ENCODE data around the gene EXOSC2. TPM values are rescaled to one million over a fixed set of nuclear protein-coding genes. Genes with fewer than 3 reads are reported as not detected.

The EXOSC2 gene
- total and polyA plus RNA-seq, 2 of the 13 experiments (the other 11 are each of a cell fraction or from before 2014, with no cell fraction given), result 27.5 to 63.8 TPM

DNA sequence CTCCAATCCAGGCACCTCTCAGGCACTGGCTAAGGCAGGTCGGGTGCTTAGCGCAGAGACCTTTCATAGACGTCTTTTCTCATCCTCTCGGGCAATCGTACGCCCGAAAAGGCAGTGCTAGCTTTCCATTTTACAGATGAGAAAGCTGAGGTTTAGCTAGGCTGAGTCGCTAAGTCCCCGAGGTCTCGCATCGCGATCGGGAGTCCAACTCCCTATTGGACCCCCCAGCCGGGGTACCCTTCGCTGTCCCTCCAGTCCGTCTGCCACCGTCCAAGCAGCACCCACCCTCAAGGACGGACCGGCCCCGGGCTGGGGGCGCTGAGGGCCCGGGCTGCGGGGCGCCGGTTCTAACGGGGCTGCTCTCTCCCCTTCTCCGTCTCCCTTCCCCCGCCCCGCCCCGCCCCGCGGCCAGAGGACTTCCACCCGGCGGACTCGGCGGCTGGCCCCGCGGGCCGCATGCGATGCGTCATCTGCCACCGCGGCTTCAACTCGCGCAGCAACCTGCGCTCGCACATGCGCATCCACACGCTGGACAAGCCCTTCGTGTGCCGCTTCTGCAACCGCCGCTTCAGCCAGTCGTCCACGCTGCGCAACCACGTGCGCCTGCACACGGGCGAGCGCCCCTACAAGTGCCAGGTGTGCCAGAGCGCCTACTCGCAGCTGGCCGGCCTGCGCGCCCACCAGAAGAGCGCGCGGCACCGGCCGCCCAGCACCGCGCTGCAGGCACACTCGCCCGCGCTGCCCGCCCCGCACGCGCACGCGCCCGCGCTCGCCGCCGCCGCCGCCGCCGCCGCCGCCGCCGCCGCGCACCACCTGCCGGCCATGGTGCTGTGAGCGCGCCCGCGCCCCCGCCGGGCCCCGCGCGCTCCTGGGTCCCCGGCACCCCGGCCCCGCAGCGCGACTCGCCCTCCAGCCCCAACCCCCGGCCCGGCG, 12.5 kb upstream of the EXOSC2 start (continued):
- TF ChIP-seq, protein P1, sequence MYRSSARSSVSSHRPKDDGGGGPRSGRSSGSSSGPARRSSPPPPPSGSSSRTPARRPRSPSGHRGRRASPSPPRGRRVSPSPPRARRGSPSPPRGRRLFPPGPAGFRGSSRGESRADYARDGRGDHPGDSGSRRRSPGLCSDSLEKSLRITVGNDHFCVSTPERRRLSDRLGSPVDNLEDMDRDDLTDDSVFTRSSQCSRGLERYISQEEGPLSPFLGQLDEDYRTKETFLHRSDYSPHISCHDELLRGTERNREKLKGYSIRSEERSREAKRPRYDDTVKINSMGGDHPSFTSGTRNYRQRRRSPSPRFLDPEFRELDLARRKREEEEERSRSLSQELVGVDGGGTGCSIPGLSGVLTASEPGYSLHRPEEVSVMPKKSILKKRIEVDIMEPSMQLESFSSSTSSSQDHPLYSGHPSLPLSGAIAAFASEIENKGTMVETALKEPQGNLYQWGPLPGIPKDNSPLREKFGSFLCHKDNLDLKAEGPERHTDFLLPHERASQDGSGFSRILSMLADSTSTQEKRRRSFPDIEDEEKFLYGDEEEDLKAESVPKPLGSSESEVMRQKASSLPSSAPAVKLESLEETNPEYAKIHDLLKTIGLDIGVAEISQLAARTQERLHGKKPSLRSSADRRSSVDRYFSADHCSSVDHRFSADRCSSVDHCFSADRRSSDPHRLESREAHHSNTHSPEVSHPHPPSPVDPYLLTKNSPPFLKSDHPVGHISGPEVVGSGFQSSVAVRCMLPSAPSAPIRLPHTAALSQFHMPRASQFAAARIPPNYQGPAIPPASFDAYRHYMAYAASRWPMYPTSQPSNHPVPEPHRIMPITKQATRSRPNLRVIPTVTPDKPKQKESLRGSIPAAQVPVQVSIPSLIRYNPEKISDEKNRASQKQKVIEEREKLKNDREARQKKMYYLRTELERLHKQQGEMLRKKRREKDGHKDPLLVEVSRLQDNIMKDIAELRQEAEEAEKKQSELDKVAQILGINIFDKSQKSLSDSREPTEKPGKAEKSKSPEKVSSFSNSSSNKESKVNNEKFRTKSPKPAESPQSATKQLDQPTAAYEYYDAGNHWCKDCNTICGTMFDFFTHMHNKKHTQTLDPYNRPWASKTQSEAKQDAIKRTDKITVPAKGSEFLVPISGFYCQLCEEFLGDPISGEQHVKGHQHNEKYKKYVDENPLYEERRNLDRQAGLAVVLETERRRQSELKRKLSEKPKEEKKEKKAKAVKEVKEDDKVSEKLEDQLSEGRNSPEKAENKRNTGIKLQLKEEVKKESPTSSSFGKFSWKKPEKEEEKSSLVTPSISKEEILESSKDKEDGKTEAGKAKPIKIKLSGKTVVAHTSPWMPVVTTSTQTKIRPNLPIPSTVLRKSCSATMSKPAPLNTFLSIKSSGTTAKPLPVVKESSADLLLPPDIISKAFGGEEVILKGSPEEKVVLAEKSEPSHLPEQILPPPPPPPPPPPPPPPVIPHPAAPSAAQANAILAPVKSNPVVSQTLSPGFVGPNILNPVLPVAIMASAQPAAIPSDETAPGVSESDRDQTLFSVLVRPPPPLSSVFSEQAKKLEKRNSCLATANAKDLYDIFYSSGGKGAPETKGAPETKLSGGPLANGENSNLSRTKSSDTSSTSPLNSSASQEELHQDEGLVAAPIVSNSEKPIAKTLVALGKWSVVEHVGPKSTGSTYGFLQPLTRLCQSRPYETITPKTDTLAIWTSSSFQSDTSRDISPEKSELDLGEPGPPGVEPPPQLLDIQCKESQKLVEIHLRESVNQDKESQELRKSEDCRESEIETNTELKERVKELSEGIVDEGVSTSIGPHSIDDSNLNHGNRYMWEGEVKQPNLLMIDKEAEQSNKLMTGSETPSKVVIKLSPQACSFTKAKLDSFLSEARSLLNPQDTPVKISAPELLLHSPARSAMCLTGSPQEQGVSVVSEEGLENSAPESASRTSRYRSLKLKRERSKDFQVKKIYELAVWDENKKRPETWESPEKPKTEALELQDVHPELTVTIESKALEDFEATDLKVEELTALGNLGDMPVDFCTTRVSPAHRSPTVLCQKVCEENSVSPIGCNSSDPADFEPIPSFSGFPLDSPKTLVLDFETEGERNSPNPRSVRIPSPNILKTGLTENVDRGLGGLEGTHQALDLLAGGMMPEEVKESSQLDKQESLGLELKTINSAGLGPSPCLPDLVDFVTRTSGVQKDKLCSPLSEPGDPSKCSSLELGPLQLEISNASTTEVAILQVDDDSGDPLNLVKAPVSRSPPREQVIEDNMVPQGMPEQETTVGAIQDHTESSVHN (CRISPR knock-in tag; IDR thresholded peaks at IDR 0.05), result peak; percentile 60; the same call in 1 of the 2 replicates
- TF ChIP-seq ZNF235 (CRISPR knock-in tag; IDR thresholded peaks at IDR 0.05; ENCODE audit: borderline replicate concordance), result no peak; the same call in 1 of the 2 replicates
- TF ChIP-seq NFE2L1 (CRISPR knock-in tag; IDR thresholded peaks at IDR 0.05; ENCODE audit: borderline replicate concordance), result no peak
- no peak for TF ChIP-seq RFXANK (CRISPR knock-in tag; IDR thresholded peaks at IDR 0.05)
- TF ChIP-seq, protein P2, sequence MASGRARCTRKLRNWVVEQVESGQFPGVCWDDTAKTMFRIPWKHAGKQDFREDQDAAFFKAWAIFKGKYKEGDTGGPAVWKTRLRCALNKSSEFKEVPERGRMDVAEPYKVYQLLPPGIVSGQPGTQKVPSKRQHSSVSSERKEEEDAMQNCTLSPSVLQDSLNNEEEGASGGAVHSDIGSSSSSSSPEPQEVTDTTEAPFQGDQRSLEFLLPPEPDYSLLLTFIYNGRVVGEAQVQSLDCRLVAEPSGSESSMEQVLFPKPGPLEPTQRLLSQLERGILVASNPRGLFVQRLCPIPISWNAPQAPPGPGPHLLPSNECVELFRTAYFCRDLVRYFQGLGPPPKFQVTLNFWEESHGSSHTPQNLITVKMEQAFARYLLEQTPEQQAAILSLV (CRISPR knock-in tag; IDR thresholded peaks at IDR 0.05; ENCODE audit: borderline replicate concordance), result peak; percentile 72; the same call in 1 of the 2 replicates
- TF ChIP-seq, protein P3, sequence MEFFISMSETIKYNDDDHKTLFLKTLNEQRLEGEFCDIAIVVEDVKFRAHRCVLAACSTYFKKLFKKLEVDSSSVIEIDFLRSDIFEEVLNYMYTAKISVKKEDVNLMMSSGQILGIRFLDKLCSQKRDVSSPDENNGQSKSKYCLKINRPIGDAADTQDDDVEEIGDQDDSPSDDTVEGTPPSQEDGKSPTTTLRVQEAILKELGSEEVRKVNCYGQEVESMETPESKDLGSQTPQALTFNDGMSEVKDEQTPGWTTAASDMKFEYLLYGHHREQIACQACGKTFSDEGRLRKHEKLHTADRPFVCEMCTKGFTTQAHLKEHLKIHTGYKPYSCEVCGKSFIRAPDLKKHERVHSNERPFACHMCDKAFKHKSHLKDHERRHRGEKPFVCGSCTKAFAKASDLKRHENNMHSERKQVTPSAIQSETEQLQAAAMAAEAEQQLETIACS (CRISPR knock-in tag; IDR thresholded peaks at IDR 0.05), result peak; percentile 93
- 0 out of 2 replicates have a peak, but pooled peaks have one; percentile 29 for TF ChIP-seq ESRRA (CRISPR knock-in tag; IDR thresholded peaks at IDR 0.05; ENCODE audit: low read depth)
- TF ChIP-seq SOX13 (IDR thresholded peaks at IDR 0.05), result no peak
- no peak for TF ChIP-seq SOX13 (CRISPR knock-in tag; conservative IDR thresholded peaks at IDR 0.05 in 1 of 2, IDR thresholded peaks at IDR 0.05 in 1 of 2)
- TF ChIP-seq ZNF552 (CRISPR knock-in tag; IDR thresholded peaks at IDR 0.05; ENCODE audit: borderline replicate concordance), result peak; percentile 72; the same call in 1 of the 2 replicates
- TF ChIP-seq HIVEP1 (CRISPR knock-in tag; IDR thresholded peaks at IDR 0.05), result peak; percentile 77
- TF ChIP-seq, protein P4, sequence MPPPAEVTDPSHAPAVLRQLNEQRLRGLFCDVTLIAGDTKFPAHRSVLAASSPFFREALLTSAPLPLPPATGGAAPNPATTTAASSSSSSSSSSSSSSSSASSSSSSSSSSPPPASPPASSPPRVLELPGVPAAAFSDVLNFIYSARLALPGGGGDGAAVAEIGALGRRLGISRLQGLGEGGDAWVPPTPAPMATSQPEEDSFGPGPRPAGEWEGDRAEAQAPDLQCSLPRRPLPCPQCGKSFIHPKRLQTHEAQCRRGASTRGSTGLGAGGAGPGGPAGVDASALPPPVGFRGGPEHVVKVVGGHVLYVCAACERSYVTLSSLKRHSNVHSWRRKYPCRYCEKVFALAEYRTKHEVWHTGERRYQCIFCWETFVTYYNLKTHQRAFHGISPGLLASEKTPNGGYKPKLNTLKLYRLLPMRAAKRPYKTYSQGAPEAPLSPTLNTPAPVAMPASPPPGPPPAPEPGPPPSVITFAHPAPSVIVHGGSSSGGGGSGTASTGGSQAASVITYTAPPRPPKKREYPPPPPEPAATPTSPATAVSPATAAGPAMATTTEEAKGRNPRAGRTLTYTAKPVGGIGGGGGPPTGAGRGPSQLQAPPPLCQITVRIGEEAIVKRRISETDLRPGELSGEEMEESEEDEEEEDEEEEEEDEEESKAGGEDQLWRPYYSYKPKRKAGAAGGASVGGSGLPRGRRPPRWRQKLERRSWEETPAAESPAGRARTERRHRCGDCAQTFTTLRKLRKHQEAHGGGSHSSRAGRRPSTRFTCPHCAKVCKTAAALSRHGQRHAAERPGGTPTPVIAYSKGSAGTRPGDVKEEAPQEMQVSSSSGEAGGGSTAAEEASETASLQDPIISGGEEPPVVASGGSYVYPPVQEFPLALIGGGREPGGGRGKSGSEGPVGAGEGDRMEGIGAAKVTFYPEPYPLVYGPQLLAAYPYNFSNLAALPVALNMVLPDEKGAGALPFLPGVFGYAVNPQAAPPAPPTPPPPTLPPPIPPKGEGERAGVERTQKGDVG (CRISPR knock-in tag; IDR thresholded peaks at IDR 0.05; ENCODE audit: borderline replicate concordance), result no peak
